Uterus (tissue), 4 donors: ENCODE measurements around the gene ZNF75A. TPM values are rescaled to one million over a fixed set of nuclear protein-coding genes. Genes with fewer than 3 reads are reported as not detected.
A peak's percentile ranks its signal among the peaks of the same experiment; 100 is the strongest.

ENCODE experiments used
- DNase-seq, 2 donors: peaks; one replicate each; pipeline ENCODE4 v3.0.0-alpha.2; 2019 to 2020
- H3K27ac ChIP-seq, 2 donors: fragments of 200-600 bp; sonication (generic); 1 replicate in 1 of 2; 2 replicates in 1 of 2; pipeline ENCODE4 v1.5.1; 2016 to 2018
- H3K27me3 ChIP-seq, 2 donors: fragments of 200-600 bp; sonication (generic); one replicate each; pipeline ENCODE4 v1.5.1; 2018 to 2019; ENCODE audit warnings: control low read depth in 1 of 2
- H3K36me3 ChIP-seq, 2 donors: fragments of 200-600 bp; sonication (generic); one replicate each; pipeline ENCODE4 v1.5.1; 2019; ENCODE audit warnings: control low read depth in 1 of 2
- H3K4me1 ChIP-seq, 2 donors: fragments of 200-600 bp; sonication (generic); one replicate each; pipeline ENCODE4 v1.5.1; 2018 to 2019; ENCODE audit warnings: control low read depth in 1 of 2
- H3K4me3 ChIP-seq, 2 donors: fragments of 200-600 bp; sonication (generic); 1 replicate in 1 of 2; 2 replicates in 1 of 2; pipeline ENCODE4 v1.5.1; 2018 to 2019; ENCODE audit warnings: mild to moderate bottlenecking in 1 of 2
- H3K9me3 ChIP-seq, 2 donors: fragments of 200-600 bp; sonication (generic); one replicate each; pipeline ENCODE4 v1.5.1; 2019; ENCODE audit warnings: control low read depth in 1 of 2
- POLR2A ChIP-seq, 2 donors: fragments of 450-650 bp; IDR thresholded peaks; one replicate each; pipeline ENCODE4 v1.6.1; 2016; ENCODE audit warnings: antibody characterized with exemption in 2 of 2, mild to moderate bottlenecking in 1 of 2, moderate library complexity in 1 of 2
- intact Hi-C: fragments of 100-400 bp; cut with DNase I; formaldehyde crosslinking; loops from one replicate; pipeline ENCODE4 v1.15.1; 2023; ENCODE audit warnings: low total_unique reads
- total RNA-seq, 4 donors: library from RNA; depleted of rRNA in 3 of 4; stranded (reverse); fragments of >200 nt in 3 of 4; gene quantifications; one replicate each; pipeline versions ENCODE4 v1.1.0 to v1.2.4, GENCODE V29; 2014 to 2023
- TF ChIP-seq, protein P1 (sequence below), 4 experiments: fragments of 200-600 bp in 2 of 4; fragments of 450-650 bp in 2 of 4; sonication (generic) in 2 of 4; IDR thresholded peaks; one replicate each; pipeline ENCODE4 v1.5.1; 2016 to 2019; ENCODE audit warnings: antibody characterized with exemption in 4 of 4, mild to moderate bottlenecking in 2 of 4, moderate library complexity in 1 of 4
- donor health status: DM: yes; HTN: yes; CAD: no.

ZNF75A gene
- total RNA-seq, 4 donors from 2014 or later = 8.8 to 54.5 (median 30.9) TPM

GRCh38 chr16:3282730-3283542, 22.4 kb upstream of the ZNF75A start, which contains the start of gene ZNF263:
TSS of gene ZNF263 (plus strand) at chr16:3283491. CDS start at chr16:3283819, 328 bp downstream.
- DNase-seq = peak; percentile 94 to 96
- Histone ChIP-seq H3K27me3 (no peaks in the 10 kb centered on the region), H3K4me1 (peaks cover 0 to 6% of the 10 kb centered on the region in 2 donors), H3K9me3 (peaks cover 0 to 10% of the 10 kb centered on the region in 2 donors), H3K36me3 (no peaks in the 10 kb centered on the region), H3K27ac (peak within 1 kb of the TSS; percentile 99), H3K4me3 (peak within 1 kb of the TSS; percentile 70 to 94)
- peak; percentile 36 to 62 for TF ChIP-seq POLR2A (IDR thresholded peaks at IDR 0.05)
- TF ChIP-seq, protein P1, sequence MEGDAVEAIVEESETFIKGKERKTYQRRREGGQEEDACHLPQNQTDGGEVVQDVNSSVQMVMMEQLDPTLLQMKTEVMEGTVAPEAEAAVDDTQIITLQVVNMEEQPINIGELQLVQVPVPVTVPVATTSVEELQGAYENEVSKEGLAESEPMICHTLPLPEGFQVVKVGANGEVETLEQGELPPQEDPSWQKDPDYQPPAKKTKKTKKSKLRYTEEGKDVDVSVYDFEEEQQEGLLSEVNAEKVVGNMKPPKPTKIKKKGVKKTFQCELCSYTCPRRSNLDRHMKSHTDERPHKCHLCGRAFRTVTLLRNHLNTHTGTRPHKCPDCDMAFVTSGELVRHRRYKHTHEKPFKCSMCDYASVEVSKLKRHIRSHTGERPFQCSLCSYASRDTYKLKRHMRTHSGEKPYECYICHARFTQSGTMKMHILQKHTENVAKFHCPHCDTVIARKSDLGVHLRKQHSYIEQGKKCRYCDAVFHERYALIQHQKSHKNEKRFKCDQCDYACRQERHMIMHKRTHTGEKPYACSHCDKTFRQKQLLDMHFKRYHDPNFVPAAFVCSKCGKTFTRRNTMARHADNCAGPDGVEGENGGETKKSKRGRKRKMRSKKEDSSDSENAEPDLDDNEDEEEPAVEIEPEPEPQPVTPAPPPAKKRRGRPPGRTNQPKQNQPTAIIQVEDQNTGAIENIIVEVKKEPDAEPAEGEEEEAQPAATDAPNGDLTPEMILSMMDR (IDR thresholded peaks at IDR 0.05) = peak in 1 of 4 experiments; percentile 9
- intact Hi-C loops = no loop called here

- TF ChIP-seq POLR2A (IDR thresholded peaks at IDR 0.05) = no peak
- TF ChIP-seq, protein P1 (IDR thresholded peaks at IDR 0.05) = peak in 1 of 4 experiments; percentile 11
- peak in 1 of 2 donors; percentile 22 for DNase-seq
Measured at GRCh38 chr16:3283543-3284447, 21.5 kb upstream of the ZNF75A start.

GRCh38 chr16:3285131-3285530, 20.2 kb upstream of the ZNF75A start:
- H3K9me3 ChIP-seq = peaks cover 5 to 30% of the 10 kb centered on the region in 2 donors
- no peak overlapping the region for H3K27ac ChIP-seq
- no peaks in the 10 kb centered on the region for H3K36me3 ChIP-seq
- peaks cover 0 to 6% of the 10 kb centered on the region in 2 donors for H3K4me1 ChIP-seq
- H3K4me3 ChIP-seq = no peak overlapping the region
- no peaks in the 10 kb centered on the region for H3K27me3 ChIP-seq
- intact Hi-C loops = no loop called here
- no peak for DNase-seq
- TF ChIP-seq POLR2A (IDR thresholded peaks at IDR 0.05) = no peak
- TF ChIP-seq, protein P1 (IDR thresholded peaks at IDR 0.05) = no peak

More at GRCh38 chr16:3283543-3284447, 21.5 kb upstream of the ZNF75A start:
- Histone ChIP-seq H3K4me3 (peak overlapping the region; percentile 70 to 94), H3K36me3 (no peaks in the 10 kb centered on the region), H3K4me1 (peaks cover 0 to 6% of the 10 kb centered on the region in 2 donors), H3K27me3 (no peaks in the 10 kb centered on the region), H3K27ac (peak overlapping the region; percentile 99), H3K9me3 (peaks cover 0 to 17% of the 10 kb centered on the region in 2 donors)
- intact Hi-C loops = no loop called here

- intact Hi-C loops = no loop called here
- Histone ChIP-seq H3K4me1 (no peaks in the 10 kb centered on the region), H3K4me3 (no peak overlapping the region), H3K9me3 (peaks cover 5 to 78% of the 10 kb centered on the region in 2 donors), H3K27ac (no peak overlapping the region), H3K27me3 (no peaks in the 10 kb centered on the region), H3K36me3 (no peaks in the 10 kb centered on the region)
- DNase-seq = no peak
- TF ChIP-seq, protein P1 (IDR thresholded peaks at IDR 0.05) = no peak
- TF ChIP-seq POLR2A (IDR thresholded peaks at IDR 0.05) = no peak
Measured at GRCh38 chr16:3289998-3290673, 15.2 kb upstream of the ZNF75A start.
